Adipose tissue (tissue), 3 donors: ENCODE results near the gene JAM2. TPM values are rescaled to one million over a fixed set of nuclear protein-coding genes. Genes with fewer than 3 reads are reported as not detected.
"Not testable (repeated sequence)": the region's sequence is repeated elsewhere in the genome, so short reads cannot be mapped to it uniquely, and the experiment has no call there.

Experiments used
- H3K27ac ChIP-seq: one replicate; pipeline ENCODE4 v1.5.1; 2013; ENCODE audit warnings: low read depth, low read length
- WGBS, 3 donors: extraction: QIAGEN DNeasy Blood & Tissue Kit; methylation state at CpG; one replicate each; pipeline ENCODE4 v1.1.7; 2013; 5-methylcytosine and 5-hydroxymethylcytosine counted together
- polyA plus RNA-seq, 3 donors: library from polyadenylated mRNA; stranded (reverse); fragments of 200-250 nt; gene quantifications; one replicate each; pipeline ENCODE4 v1.2.3, GENCODE V29; 2013
- donor health status: healthy with polysubstance abuse.
- donor health status: Bipolar disorder and iron deficiency.
- donor health status: healthy.

The JAM2 gene
- 10 to 100 TPM in 2 of 3 donors, 1 to 10 TPM in 1; 2.1 to 12.8 (median 11.6) TPM for polyA plus RNA-seq

DNA sequence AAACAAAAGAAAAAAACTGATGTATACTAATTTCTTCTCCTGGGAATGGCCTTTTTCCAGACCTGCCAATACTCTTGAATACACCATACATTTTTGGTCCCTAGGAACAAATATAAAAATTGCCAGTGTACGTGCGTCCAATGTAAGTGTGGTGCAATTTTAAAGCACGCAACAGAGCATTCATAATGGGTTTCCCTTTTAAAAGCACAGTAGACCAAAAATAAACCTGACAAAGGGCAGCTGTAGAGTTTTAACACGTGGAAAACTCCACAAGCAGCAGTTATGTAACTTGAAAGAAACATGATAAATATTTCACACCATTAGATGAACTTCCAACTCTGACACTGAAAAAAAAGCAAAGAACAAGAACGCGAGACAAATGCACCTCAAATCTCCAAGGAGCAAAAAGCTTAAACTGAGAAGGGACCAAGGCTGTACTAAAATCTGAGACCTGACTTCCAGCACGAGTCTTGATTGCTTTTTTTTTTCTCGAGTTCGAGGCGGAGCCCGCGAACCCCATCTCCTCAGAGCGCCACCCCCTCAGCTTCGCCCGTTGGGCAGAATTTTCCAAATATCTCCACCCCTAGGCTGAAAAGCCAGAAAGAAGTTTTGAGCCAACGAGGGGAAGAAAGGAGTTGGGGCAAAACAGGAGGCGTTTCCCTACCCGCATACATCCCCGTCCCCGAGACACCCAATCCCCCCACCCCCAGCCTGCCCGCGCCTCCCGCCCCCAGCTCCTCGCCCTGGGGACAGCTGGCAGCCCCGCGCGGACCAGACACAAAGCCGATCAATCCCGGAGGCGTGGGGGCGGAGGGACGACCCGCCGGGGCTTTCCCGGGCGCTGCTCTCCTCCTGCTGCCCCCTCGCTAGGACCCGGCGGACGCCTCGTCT, at the start of gene JAM2:
TSS of gene JAM2 (plus strand) at position 599 of the 891 bp plus-strand sequence. CDS start 564 bp downstream, outside the sequence.
- no peak within 1 kb of the TSS for H3K27ac ChIP-seq
- 0 to 1% (median 1%) methylated on average over 36 to 41 of the region's 41 CpGs for WGBS, 3 donors

DNA sequence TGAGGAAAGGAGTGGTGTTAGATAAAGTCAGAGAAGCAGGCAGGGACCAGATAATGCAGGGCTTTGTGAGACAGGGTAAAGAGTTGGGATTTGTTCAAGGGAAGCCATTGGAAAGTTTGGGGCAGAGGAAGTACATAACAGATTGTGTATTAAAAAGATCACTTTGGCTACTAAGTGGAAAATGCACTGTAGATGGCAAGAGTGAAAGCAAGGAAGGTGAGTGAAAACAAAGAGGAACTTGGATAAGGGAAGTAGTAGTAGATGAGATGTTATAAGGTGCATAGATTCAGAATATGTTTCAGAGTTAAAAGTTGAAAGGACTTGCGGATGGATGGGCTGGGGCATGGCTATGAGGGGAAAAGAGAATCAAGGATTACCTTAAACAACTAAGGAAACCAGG, 49.2 kb upstream of the JAM2 start:
- 92 to 100% (median 98%) methylated on average over 1 of the region's 1 CpG for WGBS, 3 donors
- H3K27ac ChIP-seq: no peak overlapping the region

DNA sequence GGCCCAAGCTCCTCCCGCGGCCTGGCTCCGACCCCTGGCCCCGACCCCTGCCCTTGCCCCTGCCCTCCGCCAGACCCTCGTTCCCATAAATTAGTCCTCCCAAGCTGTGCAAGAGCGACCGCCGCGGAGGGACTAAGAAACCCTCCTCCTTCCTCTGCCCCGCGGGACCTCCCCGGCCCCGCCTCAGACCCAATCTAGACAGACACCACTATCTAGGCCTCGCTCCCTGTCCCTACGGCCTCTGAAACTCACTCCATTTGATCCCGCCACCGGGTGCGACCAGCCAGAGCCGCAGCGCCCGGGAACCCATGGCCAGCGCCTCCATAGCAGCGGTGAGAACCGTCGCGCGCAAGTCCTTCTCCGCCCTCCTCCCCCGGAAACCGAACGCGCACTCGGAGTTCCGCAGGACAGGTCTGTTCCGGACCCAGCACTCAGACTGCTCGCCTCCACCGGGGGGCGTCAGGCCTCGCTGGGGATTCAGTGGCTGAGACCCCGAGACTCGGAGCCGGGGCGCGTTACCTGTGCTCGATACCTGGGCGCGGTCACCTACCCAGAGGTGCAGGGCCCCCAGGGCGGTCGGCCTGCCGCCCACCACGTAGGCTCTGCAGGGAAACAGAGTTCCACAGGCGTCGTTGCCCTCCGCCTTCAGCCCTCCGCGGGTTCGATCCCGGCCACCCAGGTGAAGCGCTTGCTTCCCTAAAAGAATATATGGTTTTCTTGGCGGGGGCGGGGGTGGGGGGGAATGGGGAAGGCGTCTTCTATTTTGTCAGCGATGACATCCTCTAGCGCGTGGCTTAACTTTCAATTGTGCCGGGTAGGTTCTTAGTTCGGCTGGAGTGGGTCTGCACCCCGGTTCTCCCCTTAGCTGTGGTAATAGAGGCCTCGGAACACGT, 31.7 kb upstream of the JAM2 start, which contains the start of gene MRPL39:
TSS of gene MRPL39 (minus strand) at position 331 of the 893 bp plus-strand sequence. CDS start at position 325, 6 bp downstream.
- 0 to 1% (median 0%) methylated on average over 70 to 71 of the region's 71 CpGs for WGBS, 3 donors
- peak within 1 kb of the TSS; percentile 51 for H3K27ac ChIP-seq

- WGBS, 3 donors: 5 to 7% (median 5%) methylated on average over 18 of the region's 18 CpGs
- H3K27ac ChIP-seq: no peak overlapping the region
Observed at GRCh38 chr21:25608044-25608737, 30.9 kb upstream of the JAM2 start.

GRCh38 chr21:25614441-25614840, 24.6 kb upstream of the JAM2 start:
- no peak overlapping the region for H3K27ac ChIP-seq
- WGBS, 3 donors: 94 to 95% (median 94%) methylated on average over 1 of the region's 1 CpG

DNA sequence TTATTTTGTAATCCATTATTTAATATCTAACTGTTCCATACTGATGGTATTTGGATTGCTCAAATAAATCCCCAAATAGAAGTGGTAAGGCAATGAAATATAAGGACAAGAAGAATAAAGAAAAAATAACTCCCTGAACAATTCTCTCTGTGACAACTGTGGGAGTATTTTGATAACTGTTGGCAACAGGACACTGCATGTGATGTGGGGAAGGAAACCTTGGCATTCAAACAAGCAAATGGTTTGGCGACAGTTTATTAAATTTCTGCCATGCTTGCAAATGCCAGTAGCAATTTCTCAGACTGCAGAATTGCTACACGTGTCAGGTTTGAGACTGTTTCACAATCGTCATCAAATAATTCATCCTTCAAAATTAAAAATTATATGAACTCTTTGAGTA, 23.2 kb upstream of the JAM2 start:
- WGBS, 3 donors: 55 to 61% (median 57%) methylated on average over 3 of the region's 3 CpGs
- no peak overlapping the region for H3K27ac ChIP-seq

DNA sequence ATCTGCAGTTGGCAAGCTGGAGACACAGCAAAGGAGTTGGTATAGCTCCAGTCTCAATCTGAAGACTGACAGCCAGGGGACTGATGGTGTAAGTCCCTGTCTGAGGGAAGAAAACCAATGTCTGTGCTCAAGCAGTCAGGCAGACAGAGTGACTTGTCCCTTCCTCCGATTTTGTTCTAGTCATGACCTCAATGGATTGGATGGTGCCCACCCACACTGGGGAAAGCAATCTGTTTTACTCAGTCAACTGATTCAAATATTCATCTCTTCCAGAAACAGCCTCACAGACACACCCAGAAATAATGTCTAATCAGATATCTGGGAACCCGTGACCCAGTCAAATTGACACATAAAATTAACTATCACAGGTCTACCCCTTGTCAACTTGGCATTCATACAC, 19.9 kb upstream of the JAM2 start:
- 59 to 79% (median 73%) methylated on average over 2 of the region's 2 CpGs for WGBS, 3 donors
- no peak overlapping the region for H3K27ac ChIP-seq

- WGBS, 3 donors: 67 to 91% (median 83%) methylated on average over 4 of the region's 4 CpGs
- H3K27ac ChIP-seq: no peak overlapping the region
Observed at GRCh38 chr21:25624511-25624910, 14.5 kb upstream of the JAM2 start.

DNA sequence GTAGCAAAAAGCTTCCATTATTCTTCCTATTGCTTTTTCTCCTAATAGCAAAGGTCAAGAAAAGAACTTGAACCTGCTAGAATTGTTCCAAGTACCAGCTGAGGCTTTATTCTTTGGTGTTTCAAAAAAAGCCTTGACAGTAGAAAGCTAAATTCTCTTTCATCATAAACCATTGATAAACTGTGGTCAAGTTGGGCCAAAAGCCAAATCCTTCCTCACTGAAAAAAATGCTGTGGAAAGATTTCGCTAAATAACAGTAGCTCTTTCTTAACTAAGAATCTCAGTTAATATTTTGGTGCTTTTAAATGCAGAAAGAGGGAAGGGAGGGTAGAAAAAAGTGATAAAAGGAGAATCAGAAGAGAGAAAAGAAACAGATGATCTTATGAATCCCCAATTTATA, 14.0 kb upstream of the JAM2 start:
- WGBS, 3 donors: 75 to 79% (median 77%) methylated on average over 1 of the region's 1 CpG

GRCh38 chr21:25625776-25626555, 13.1 kb upstream of the JAM2 start:
- WGBS, 3 donors: 85% methylated on average over 11 of the region's 11 CpGs
- not testable (repeated sequence) for H3K27ac ChIP-seq

More for the DNA sequence above, 14.0 kb upstream of the JAM2 start:
- H3K27ac ChIP-seq: no peak overlapping the region

DNA sequence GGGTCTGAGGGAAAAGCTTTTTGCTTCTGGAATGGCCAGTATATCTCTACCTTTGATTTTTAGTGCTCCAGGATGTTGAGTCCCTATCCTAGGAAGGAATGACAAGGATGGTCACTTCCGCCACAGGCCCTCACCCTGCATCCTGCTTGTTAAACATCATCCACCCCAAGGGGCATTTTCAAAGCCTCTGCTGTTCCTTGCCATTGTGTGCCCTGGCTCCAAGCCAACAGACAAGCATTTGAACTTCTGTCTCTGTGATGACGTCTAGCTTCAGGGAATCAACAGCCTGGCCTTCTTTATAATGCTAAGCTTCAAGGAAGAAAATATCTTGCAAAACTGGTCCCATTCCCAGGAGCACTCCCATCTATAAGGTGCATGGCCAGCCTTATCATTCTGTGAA, 12.3 kb upstream of the JAM2 start:
- H3K27ac ChIP-seq: no peak overlapping the region
- 53 to 58% (median 58%) methylated on average over 2 of the region's 2 CpGs for WGBS, 3 donors

DNA sequence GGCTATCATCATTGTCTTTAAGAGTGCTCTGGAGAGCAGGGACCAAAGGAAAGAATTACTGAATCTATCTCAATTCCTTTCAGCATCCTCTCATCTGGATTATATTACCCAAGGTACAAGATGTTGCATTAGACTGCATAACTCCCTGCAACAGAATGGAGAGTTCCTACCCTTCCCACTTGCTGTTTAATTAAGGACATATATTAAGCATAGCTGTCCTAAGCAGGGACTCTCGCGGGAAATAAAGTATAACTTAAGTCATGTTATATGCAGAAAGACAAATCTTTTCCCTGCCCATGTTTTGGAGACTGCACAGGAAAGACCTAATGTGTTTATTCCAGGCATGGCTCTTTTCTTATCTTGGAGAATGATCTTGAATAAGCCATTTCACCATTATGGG, 6.8 kb upstream of the JAM2 start:
- WGBS, 3 donors: 86 to 88% (median 88%) methylated on average over 2 of the region's 2 CpGs
- H3K27ac ChIP-seq: no peak overlapping the region

DNA sequence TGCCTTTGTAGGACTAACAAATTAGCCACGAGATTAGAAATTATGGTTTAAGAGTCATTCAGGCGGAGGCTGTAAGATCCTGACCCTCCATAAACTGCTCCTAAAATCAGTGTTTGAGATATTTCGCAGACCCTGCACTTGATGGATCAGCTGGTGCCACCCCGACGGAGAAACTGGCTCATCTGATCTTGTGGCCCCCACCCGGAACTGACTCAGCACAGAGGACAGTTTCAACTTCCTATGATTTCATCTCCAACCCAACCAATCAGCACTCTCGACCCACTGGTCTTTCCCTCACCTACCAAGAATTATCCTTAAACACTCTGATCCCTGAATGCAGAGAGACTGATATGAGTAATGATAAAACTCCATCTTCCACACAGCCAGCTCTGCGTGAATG, 3.7 kb upstream of the JAM2 start:
- WGBS, 3 donors: 65 to 77% (median 75%) methylated on average over 8 of the region's 8 CpGs
- H3K27ac ChIP-seq: no peak overlapping the region

- no peak overlapping the region for H3K27ac ChIP-seq
- 79 to 86% (median 85%) methylated on average over 2 of the region's 2 CpGs for WGBS, 3 donors
Observed at GRCh38 chr21:25636727-25637126, 2.3 kb upstream of the JAM2 start.

DNA sequence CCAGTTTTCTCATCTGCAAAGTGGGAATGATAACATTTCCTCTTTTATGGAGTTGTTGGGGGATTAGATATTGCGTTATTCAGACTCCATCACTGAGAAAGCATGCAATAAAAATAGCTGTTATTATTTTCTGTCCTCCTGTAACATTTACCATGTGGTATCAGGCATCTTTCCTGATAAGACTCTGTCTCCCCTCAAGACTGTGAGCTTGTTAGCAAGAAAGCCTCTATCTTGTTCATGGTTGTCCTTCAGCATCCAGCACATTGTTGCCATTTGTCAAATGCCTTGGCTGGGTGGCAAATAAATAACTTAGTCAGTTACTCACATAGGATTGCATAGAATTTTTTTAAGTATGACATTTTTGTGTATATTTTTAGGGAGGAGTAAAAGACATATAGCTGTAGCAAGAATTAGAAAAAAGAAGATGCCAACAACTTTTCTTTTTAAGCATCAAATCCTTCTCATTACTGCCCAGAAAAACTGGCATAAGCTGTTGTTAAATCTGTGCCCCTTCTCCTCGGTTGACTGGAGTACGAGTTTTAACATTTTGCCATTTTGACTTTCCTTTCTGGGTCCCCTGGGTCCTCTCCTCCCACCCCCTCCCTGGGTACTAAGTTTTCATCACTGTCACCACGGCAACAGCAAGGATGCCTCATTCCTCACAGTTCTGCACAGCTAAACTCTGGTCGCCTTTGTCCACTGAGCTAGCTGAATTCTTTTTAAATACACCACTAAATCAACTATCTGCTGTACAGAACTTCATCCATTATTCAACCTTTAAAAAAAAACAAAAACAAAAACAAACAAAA, 1.0 kb upstream of the JAM2 start:
- no peak overlapping the region for H3K27ac ChIP-seq
- WGBS, 3 donors: 57 to 60% (median 57%) methylated on average over 5 of the region's 5 CpGs

GRCh38 chr21:25639551-25640201, 618 bp downstream of the JAM2 start:
- 0 to 1% (median 0%) methylated on average over 31 to 40 of the region's 40 CpGs for WGBS, 3 donors
- no peak overlapping the region for H3K27ac ChIP-seq
